ENCODE data around the gene FMOD. TPM values are rescaled to one million over a fixed set of nuclear protein-coding genes. Genes with fewer than 3 reads are reported as not detected.
"Not testable (repeated sequence)": the region's sequence is repeated elsewhere in the genome, so short reads cannot be mapped to it uniquely, and the experiment has no call there.

The FMOD gene
- total and polyA plus RNA-seq, 2 experiments from 2014 or later, result 2.3 to 7.6 TPM

GRCh38 chr1:203302894-203303293, 48.0 kb downstream of the FMOD start:
- no peak for DNase-seq (ENCODE audit: low read depth in 1 of 2, low spot score in 1 of 2)
- no peaks in the 10 kb centered on the region for H3K27me3 ChIP-seq
- H3K4me3 ChIP-seq, result no peak overlapping the region
- no peak for TF ChIP-seq CTCF (IDR thresholded peaks at IDR 0.05; ENCODE audit: low read depth, low read length)
- H3K36me3 ChIP-seq, result no peaks in the 10 kb centered on the region
- no peaks in the 10 kb centered on the region for H3K9me3 ChIP-seq (ENCODE audit: low read depth)
- H3K27ac ChIP-seq, result no peak overlapping the region
- peaks cover 31% of the 10 kb centered on the region for H3K4me1 ChIP-seq (ENCODE audit: low read depth)

- Histone ChIP-seq H3K4me3 (no peak overlapping the region), H3K9me3 (ENCODE audit: low read depth) (no peaks in the 10 kb centered on the region), H3K4me1 (ENCODE audit: low read depth) (peaks cover 27% of the 10 kb centered on the region), H3K36me3 (no peaks in the 10 kb centered on the region), H3K27ac (no peak overlapping the region), H3K27me3 (no peaks in the 10 kb centered on the region)
- TF ChIP-seq CTCF (IDR thresholded peaks at IDR 0.05; ENCODE audit: low read depth, low read length), result no peak
- no peak for DNase-seq (ENCODE audit: low read depth in 1 of 2, low spot score in 1 of 2)
These were observed 48.5 kb downstream of the FMOD start for GRCh38 chr1:203302456-203302855.

- no peak for DNase-seq (ENCODE audit: low read depth in 1 of 2, low spot score in 1 of 2)
- H3K27ac ChIP-seq, result no peak overlapping the region
- H3K4me1 ChIP-seq (ENCODE audit: low read depth), result peaks cover 20% of the 10 kb centered on the region
- no peaks in the 10 kb centered on the region for H3K27me3 ChIP-seq
- no peaks in the 10 kb centered on the region for H3K36me3 ChIP-seq
- H3K9me3 ChIP-seq (ENCODE audit: low read depth), result no peaks in the 10 kb centered on the region
- no peak overlapping the region for H3K4me3 ChIP-seq
- no peak for TF ChIP-seq CTCF (IDR thresholded peaks at IDR 0.05; ENCODE audit: low read depth, low read length)
These were observed 49.6 kb downstream of the FMOD start for GRCh38 chr1:203301331-203301668.

GRCh38 chr1:203300441-203301330, 50.2 kb downstream of the FMOD start:
- Histone ChIP-seq H3K27me3 (no peaks in the 10 kb centered on the region), H3K9me3 (ENCODE audit: low read depth) (no peaks in the 10 kb centered on the region), H3K4me3 (no peak overlapping the region), H3K27ac (peak overlapping the region; percentile 36), H3K36me3 (no peaks in the 10 kb centered on the region), H3K4me1 (ENCODE audit: low read depth) (peaks cover 20% of the 10 kb centered on the region)
- TF ChIP-seq CTCF (IDR thresholded peaks at IDR 0.05; ENCODE audit: low read depth, low read length), result no peak
- DNase-seq (ENCODE audit: low read depth in 1 of 2, low spot score in 1 of 2), result no peak

- peak overlapping the region; percentile 36 for H3K27ac ChIP-seq
- DNase-seq (ENCODE audit: low read depth in 1 of 2, low spot score in 1 of 2); H3K36me3 ChIP-seq; H3K9me3 ChIP-seq (ENCODE audit: low read depth); H3K4me3 ChIP-seq; H3K27me3 ChIP-seq: not testable (repeated sequence)
- H3K4me1 ChIP-seq (ENCODE audit: low read depth), result peaks cover 25% of the 10 kb centered on the region
These were observed 51.0 kb downstream of the FMOD start for GRCh38 chr1:203299719-203300429.

GRCh38 chr1:203299169-203299568, 51.8 kb downstream of the FMOD start:
- DNase-seq (ENCODE audit: low read depth in 1 of 2, low spot score in 1 of 2), result no peak
- Histone ChIP-seq H3K27me3 (no peaks in the 10 kb centered on the region), H3K36me3 (no peaks in the 10 kb centered on the region), H3K4me3 (no peak overlapping the region), H3K9me3 (ENCODE audit: low read depth) (no peaks in the 10 kb centered on the region), H3K27ac (no peak overlapping the region), H3K4me1 (ENCODE audit: low read depth) (peaks cover 25% of the 10 kb centered on the region)
- TF ChIP-seq CTCF (IDR thresholded peaks at IDR 0.05; ENCODE audit: low read depth, low read length), result no peak

Data from cardiac muscle cell (in vitro differentiated cells and primary cell).